ENCODE results near the gene CBR3.

Gene CBR3

GRCh38 chr21:36188937-36189336 lies 54.1 kb downstream of the CBR3 start:
- Histone ChIP-seq H3K4me1 (ENCODE audit: insufficient read depth, low read length) (no peaks in the 10 kb centered on the region), H3K36me3 (ENCODE audit: insufficient read depth, low read depth, low read length) (no peaks in the 10 kb centered on the region), H3K27me3 (ENCODE audit: insufficient read depth, low read length) (no peaks in the 10 kb centered on the region), H3K9me3 (ENCODE audit: insufficient read depth, low read depth, low read length) (no peaks in the 10 kb centered on the region), H3K27ac (ENCODE audit: low read length) (no peak overlapping the region), H3K4me3 (ENCODE audit: low read length) (no peak overlapping the region), H3K9ac (ENCODE audit: low read depth, low read length) (no peak overlapping the region)

DNA sequence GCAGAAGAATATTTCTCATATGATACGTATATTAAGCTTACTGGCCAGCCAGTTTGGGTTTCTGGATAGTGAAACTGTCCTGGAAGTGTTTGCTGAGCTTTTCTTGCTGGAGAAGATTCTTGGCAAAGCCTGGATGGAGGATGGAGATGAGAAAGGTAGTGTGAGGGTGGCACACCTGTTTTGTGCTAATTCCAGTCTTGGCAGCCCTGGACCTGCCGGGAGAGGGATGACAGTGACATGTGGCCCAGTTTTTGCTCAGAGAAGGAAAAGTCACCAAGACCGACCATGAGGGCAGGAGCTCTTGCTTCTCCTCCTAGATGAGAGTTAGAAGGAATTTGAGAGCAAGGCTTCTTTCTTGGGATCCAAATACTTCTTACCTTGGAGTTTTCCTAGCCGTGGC lies 55.9 kb downstream of the CBR3 start:
- Histone ChIP-seq H3K9ac (ENCODE audit: low read depth, low read length) (no peak overlapping the region), H3K27me3 (ENCODE audit: insufficient read depth, low read length) (no peaks in the 10 kb centered on the region), H3K27ac (ENCODE audit: low read length) (no peak overlapping the region), H3K4me1 (ENCODE audit: insufficient read depth, low read length) (no peaks in the 10 kb centered on the region), H3K9me3 (ENCODE audit: insufficient read depth, low read depth, low read length) (no peaks in the 10 kb centered on the region), H3K4me3 (ENCODE audit: low read length) (no peak overlapping the region), H3K36me3 (ENCODE audit: insufficient read depth, low read depth, low read length) (no peaks in the 10 kb centered on the region)

- H3K9me3 ChIP-seq (ENCODE audit: insufficient read depth, low read depth, low read length) = no peaks in the 10 kb centered on the region
- no peaks in the 10 kb centered on the region for H3K27me3 ChIP-seq (ENCODE audit: insufficient read depth, low read length)
- no peaks in the 10 kb centered on the region for H3K36me3 ChIP-seq (ENCODE audit: insufficient read depth, low read depth, low read length)
- H3K27ac ChIP-seq (ENCODE audit: low read length) = no peak overlapping the region
- no peak overlapping the region for H3K4me3 ChIP-seq (ENCODE audit: low read length)
- no peak overlapping the region for H3K9ac ChIP-seq (ENCODE audit: low read depth, low read length)
- H3K4me1 ChIP-seq (ENCODE audit: insufficient read depth, low read length) = no peaks in the 10 kb centered on the region
Observed at GRCh38 chr21:36193200-36193599, 58.3 kb downstream of the CBR3 start.

DNA sequence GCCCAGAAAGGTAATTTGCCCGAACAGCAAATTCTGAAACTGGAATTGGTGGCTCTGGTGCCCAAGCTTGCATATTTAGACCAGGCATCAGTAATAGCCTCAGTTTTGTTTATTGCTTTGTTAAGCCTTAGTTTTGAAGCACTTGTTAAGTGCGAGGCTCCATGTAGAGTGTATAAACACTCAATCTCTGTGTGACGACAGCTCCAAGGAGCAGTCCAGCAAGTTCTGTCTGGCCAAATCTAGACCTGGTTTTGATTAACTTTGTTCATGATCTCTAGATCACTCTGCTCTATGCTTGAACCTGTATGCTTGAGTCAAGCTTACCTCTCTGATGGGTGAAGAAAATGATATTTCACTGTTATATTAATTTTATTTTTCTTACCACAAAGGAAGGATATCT lies 59.1 kb downstream of the CBR3 start:
- H3K4me3 ChIP-seq (ENCODE audit: low read length) = no peak overlapping the region
- no peaks in the 10 kb centered on the region for H3K27me3 ChIP-seq (ENCODE audit: insufficient read depth, low read length)
- no peaks in the 10 kb centered on the region for H3K4me1 ChIP-seq (ENCODE audit: insufficient read depth, low read length)
- H3K27ac ChIP-seq (ENCODE audit: low read length) = no peak overlapping the region
- no peaks in the 10 kb centered on the region for H3K9me3 ChIP-seq (ENCODE audit: insufficient read depth, low read depth, low read length)
- no peak overlapping the region for H3K9ac ChIP-seq (ENCODE audit: low read depth, low read length)
- no peaks in the 10 kb centered on the region for H3K36me3 ChIP-seq (ENCODE audit: insufficient read depth, low read depth, low read length)

DNA sequence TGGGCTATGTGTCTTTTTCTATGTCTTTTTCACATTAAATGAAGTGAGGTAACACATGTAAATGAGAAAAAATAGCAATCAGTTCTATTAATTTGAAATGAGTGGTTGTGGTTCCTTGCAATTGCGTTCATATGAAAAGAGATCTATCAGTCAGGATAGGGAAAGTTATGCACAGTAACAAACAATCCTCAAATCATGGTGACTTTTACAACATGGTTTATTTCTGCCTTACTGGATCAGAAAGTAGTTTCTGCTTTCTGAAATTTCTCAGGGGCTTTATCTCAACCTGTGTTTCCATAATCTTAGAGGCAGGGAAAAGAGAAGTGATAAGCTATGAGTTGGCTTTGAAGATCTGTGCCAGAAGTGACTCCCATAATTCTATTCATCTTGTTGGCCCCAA lies 60.7 kb downstream of the CBR3 start:
- no peaks in the 10 kb centered on the region for H3K4me1 ChIP-seq (ENCODE audit: insufficient read depth, low read length)
- no peaks in the 10 kb centered on the region for H3K9me3 ChIP-seq (ENCODE audit: insufficient read depth, low read depth, low read length)
- H3K27ac ChIP-seq (ENCODE audit: low read length) = no peak overlapping the region
- no peaks in the 10 kb centered on the region for H3K27me3 ChIP-seq (ENCODE audit: insufficient read depth, low read length)
- H3K9ac ChIP-seq (ENCODE audit: low read depth, low read length) = no peak overlapping the region
- H3K36me3 ChIP-seq (ENCODE audit: insufficient read depth, low read depth, low read length) = no peaks in the 10 kb centered on the region
- no peak overlapping the region for H3K4me3 ChIP-seq (ENCODE audit: low read length)
